SK-N-SH (cell line): Measurements from ENCODE around the gene GPR171. TPM values are rescaled to one million over a fixed set of nuclear protein-coding genes. Genes with fewer than 3 reads are reported as not detected.
A peak's percentile ranks its signal among the peaks of the same experiment; 100 is the strongest.

Source experiments
- CTCF ChIA-PET: fragments of 300-600, 350-600 bp; formaldehyde crosslinking; extraction: SDS; loops from one replicate; lab custom pipeline; 2021; lab: Yijun Ruan, JAX
- POLR2A ChIA-PET: fragments of 350-600 bp; sonication (Branson Sonifier 250); formaldehyde crosslinking; extraction: SDS; loops from one replicate; lab custom pipeline; 2020; ENCODE audit warnings: antibody characterized with exemption, inconsistent platforms; lab: Yijun Ruan, JAX
- DNase-seq: peaks from one replicate; pipeline ENCODE4 v3.0.0; 2012
- H2AFZ ChIP-seq: fragments of 200-600 bp; sonication (generic); 2 replicates; pipeline ENCODE4 v1.8.1; 2016; ENCODE audit warnings: antibody characterized with exemption, mild to moderate bottlenecking, low read depth
- H3F3A ChIP-seq: fragments of 200-600 bp; sonication (generic); replicated peaks from 2 replicates; pipeline ENCODE3; 2016; ENCODE audit warnings: antibody characterized with exemption, mild to moderate bottlenecking; ENCODE audit not compliant: insufficient read depth
- H3K27ac ChIP-seq, 2 experiments: fragments of 200-500 bp in 1 of 2; fragments of 200-600 bp in 1 of 2; sonication (Bioruptor generic) in 1 of 2; sonication (generic), shearing (Covaris generic) in 1 of 2; 2 replicates each; pipeline versions ENCODE4 v1.5.1 to v1.6.1; 2014 to 2016; ENCODE audit warnings: low read depth in 2 of 2, inconsistent platforms in 1 of 2, low read length in 1 of 2, mild to moderate bottlenecking in 1 of 2, mixed read lengths in 1 of 2
- H3K27me3 ChIP-seq: fragments of 200-600 bp; sonication (generic), shearing (Covaris generic); 2 replicates; pipeline ENCODE4 v1.6.1; 2016; ENCODE audit warnings: mixed run types; ENCODE audit not compliant: insufficient read depth
- H3K36me3 ChIP-seq, 2 experiments: fragments of 200-500 bp in 1 of 2; fragments of 200-600 bp in 1 of 2; sonication (Bioruptor generic) in 1 of 2; sonication (generic) in 1 of 2; replicated peaks in 1 of 2; 2 replicates each; pipeline versions ENCODE3 to v1.5.1; 2014 to 2016; ENCODE audit warnings: low read length in 1 of 2, mild to moderate bottlenecking in 1 of 2; ENCODE audit not compliant: insufficient read depth in 2 of 2, control insufficient read depth in 1 of 2
- H3K4me1 ChIP-seq, 2 experiments: fragments of 200-500 bp in 1 of 2; fragments of 200-600 bp in 1 of 2; sonication (Bioruptor generic) in 1 of 2; sonication (generic), shearing (Covaris generic) in 1 of 2; 2 replicates each; pipeline versions ENCODE4 v1.5.1 to v1.6.1; 2014 to 2016; ENCODE audit warnings: low read depth in 1 of 2, low read length in 1 of 2, mixed run types in 1 of 2; ENCODE audit not compliant: insufficient read depth in 2 of 2, control insufficient read depth in 1 of 2
- H3K4me2 ChIP-seq: fragments of 200-600 bp; sonication (generic), shearing (Covaris generic); 2 replicates; pipeline ENCODE4 v1.6.1; 2017; ENCODE audit warnings: mixed run types
- H3K4me3 ChIP-seq, 2 experiments: fragments of 200-500 bp in 1 of 2; fragments of 200-600 bp in 1 of 2; sonication (Bioruptor generic) in 1 of 2; sonication (generic), shearing (Covaris generic) in 1 of 2; 2 replicates each; pipeline versions ENCODE4 v1.5.1 to v1.8.1; 2014 to 2016; ENCODE audit warnings: low read depth in 2 of 2, inconsistent platforms in 1 of 2, low read length in 1 of 2, mild to moderate bottlenecking in 1 of 2, mixed read lengths in 1 of 2, moderate library complexity in 1 of 2
- H3K79me2 ChIP-seq: fragments of 200-600 bp; sonication (generic); 2 replicates; pipeline ENCODE4 v1.8.1; 2017; ENCODE audit warnings: mild to moderate bottlenecking; ENCODE audit not compliant: insufficient read depth
- H3K9ac ChIP-seq: fragments of 200-600 bp; sonication (generic); 2 replicates; pipeline ENCODE4 v1.6.1; 2017; ENCODE audit warnings: mixed run types
- H3K9me2 ChIP-seq: fragments of 200-600 bp; sonication (generic); 2 replicates; pipeline ENCODE4 v1.6.1; 2017; ENCODE audit warnings: mixed run types
- H3K9me3 ChIP-seq: fragments of 200-600 bp; sonication (generic); 2 replicates; pipeline ENCODE4 v1.6.1; 2017; ENCODE audit warnings: mixed run types, mild to moderate bottlenecking, moderate library complexity
- H4K20me1 ChIP-seq: fragments of 200-600 bp; sonication (generic); 2 replicates; pipeline ENCODE4 v1.6.1; 2017; ENCODE audit warnings: mild to moderate bottlenecking, mixed run types; ENCODE audit not compliant: insufficient read depth
- FOXJ3 ChIP-seq: sonication (generic); formaldehyde crosslinking; IDR thresholded peaks from 2 replicates; pipeline ENCODE4 v1.5.1; 2020; ENCODE audit warnings: mild to moderate bottlenecking, missing genetic modification reagents
- GABPA ChIP-seq: IDR thresholded peaks from 2 replicates; pipeline ENCODE4 v1.4.0; 2012; ENCODE audit warnings: low read depth, mild to moderate bottlenecking
- GATA2 ChIP-seq: sonication (generic); formaldehyde crosslinking; IDR thresholded peaks from 2 replicates; pipeline ENCODE4 v1.5.0; 2020; ENCODE audit warnings: mild to moderate bottlenecking, missing genetic modification reagents
- RAD21 ChIP-seq: IDR thresholded peaks from 2 replicates; pipeline ENCODE4 v1.6.1; 2012; ENCODE audit warnings: mild to moderate bottlenecking, low read length
- RCOR1 ChIP-seq: fragments of 150-350 bp; IDR thresholded peaks from 2 replicates; pipeline ENCODE4 v1.6.1; 2017; ENCODE audit warnings: antibody characterized with exemption, low read length
- SIN3A ChIP-seq: IDR thresholded peaks from 2 replicates; pipeline ENCODE4 v1.6.1; 2012; ENCODE audit warnings: low read depth, mild to moderate bottlenecking, low read length, moderate library complexity, borderline replicate concordance
- TEAD4 ChIP-seq: IDR thresholded peaks from 2 replicates; pipeline ENCODE4 v1.4.0; 2012; ENCODE audit warnings: mild to moderate bottlenecking, borderline replicate concordance; ENCODE audit not compliant: insufficient read depth
- WGBS: methylation state at CpG from one replicate; pipeline ENCODE4 v1.1.6; 2017; ENCODE audit warnings: low lambda C conversion rate; 5-methylcytosine and 5-hydroxymethylcytosine counted together
- polyA plus RNA-seq, 3 experiments: library from polyadenylated mRNA; depleted of rRNA; stranded (reverse); fragments of >200 nt; gene quantifications; 2 replicates each; pipeline ENCODE4 v1.2.3, GENCODE V29; 2012
- TF ChIP-seq, protein P1 (sequence below): fragments of 150-350 bp; IDR thresholded peaks from 2 replicates; pipeline ENCODE4 v1.6.1; 2017; ENCODE audit warnings: antibody characterized with exemption, low read length, low read depth, borderline replicate concordance
- TF ChIP-seq, protein P2 (sequence below): IDR thresholded peaks from 2 replicates; pipeline ENCODE4 v1.4.0; 2012; ENCODE audit warnings: low read depth, borderline replicate concordance

GPR171 gene
- polyA plus RNA-seq, 1 of the 3 experiments (the other 2 are of a cell fraction) = not detected

DNA sequence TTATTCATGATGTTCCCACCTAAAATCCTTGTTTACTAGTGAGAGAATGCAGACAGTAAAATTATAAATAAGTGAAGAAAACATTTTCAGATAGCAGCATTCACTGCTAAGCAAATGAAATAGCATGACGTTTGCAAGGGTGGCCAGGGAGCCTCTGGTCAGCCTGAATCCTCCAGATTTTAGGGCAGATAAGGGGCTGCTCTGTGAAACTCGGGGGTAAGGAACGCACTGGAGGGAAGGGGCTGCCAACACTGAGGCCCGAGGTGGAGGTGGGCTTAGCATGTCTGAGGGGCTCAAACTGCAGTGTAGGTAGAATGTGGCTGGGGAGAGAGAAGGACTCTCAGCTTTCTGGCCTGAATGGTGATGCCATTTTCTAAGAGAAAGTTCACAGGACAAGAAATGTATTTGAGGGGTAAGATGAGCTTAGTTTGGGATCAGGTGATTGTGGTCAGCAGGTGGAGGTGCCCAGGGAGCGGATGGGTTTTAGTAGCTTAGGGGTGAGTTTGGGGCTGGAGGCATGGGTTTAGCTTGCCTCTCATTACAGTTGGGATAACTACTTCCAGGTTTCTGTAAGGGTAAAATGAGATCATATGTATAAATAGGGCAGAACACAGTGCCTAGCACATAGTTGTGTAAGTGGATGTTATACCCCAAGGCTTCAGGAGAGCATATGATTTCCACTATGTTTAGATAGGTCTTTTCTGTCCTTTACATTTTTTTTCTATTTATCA is 20.5 kb downstream of the GPR171 start:
- no peak overlapping the region for H3K27ac ChIP-seq
- H3K36me3 ChIP-seq = no peaks in the 10 kb centered on the region
- no peak overlapping the region for H3K4me2 ChIP-seq
- no peak overlapping the region for H3K9ac ChIP-seq
- no peak for TF ChIP-seq GABPA
- TF ChIP-seq GATA2 (CRISPR knock-in tag) = peak; percentile 62
- no peak for TF ChIP-seq SIN3A
- TF ChIP-seq TEAD4 = no peak
- H3K4me3 ChIP-seq = no peak overlapping the region
- ChIA-PET CTCF (interaction anchor here (1.9 kb wide), 1 partner anchor 14 kb away, joined by 13 read pairs; no protein-coding TSS in a partner anchor), POLR2A (no interaction called here)
- no peaks in the 10 kb centered on the region for H3K9me3 ChIP-seq
- H2AFZ ChIP-seq = no peak overlapping the region
- 34% methylated on average over 5 of the region's 5 CpGs for WGBS
- H3F3A ChIP-seq = no peaks in the 10 kb centered on the region
- no peaks in the 10 kb centered on the region; the same call in 1 of the 2 replicates for H3K27me3 ChIP-seq
- H4K20me1 ChIP-seq = no peaks in the 10 kb centered on the region
- peaks cover 0 to 7% of the 10 kb centered on the region in 2 experiments; a peak in 2 of 4 replicates for H3K4me1 ChIP-seq
- no peaks in the 10 kb centered on the region for H3K79me2 ChIP-seq
- H3K9me2 ChIP-seq = no peaks in the 10 kb centered on the region
- peak; percentile 24 for DNase-seq

DNA sequence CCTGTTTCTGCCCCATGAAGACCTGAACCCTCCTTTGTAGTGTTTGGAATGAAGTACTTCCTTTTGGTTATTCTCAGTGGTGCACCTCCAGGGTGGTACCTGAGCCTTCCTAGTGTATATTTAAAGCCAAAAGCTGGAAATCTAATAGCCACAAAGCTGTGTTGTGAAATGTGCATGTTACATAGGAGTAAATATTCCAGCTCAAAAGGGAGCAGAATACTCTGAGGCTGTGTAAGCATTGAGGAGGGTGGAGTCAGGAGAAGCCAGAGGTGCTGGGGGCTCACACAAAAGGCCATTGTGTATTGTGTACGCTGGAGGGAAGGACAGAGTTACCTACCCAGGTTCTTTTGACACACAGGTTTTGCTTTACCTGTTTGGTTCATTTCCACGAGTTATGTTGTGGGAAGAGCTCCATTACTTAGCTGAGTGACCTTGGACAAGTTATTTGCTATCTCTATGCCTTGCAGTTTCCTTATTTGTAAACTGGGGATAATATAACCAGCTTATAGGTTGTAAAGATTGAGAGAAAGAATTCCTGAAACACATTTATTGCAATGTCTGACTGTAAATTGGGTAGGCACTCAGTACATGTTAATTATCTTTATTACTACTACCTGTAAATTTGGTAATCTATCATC is 24.7 kb downstream of the GPR171 start:
- peaks cover 0 to 7% of the 10 kb centered on the region in 2 experiments; a peak in 2 of 4 replicates for H3K4me1 ChIP-seq
- WGBS = 69% methylated on average over 2 of the region's 2 CpGs
- H3K79me2 ChIP-seq = no peaks in the 10 kb centered on the region
- H3K36me3 ChIP-seq = no peaks in the 10 kb centered on the region
- H2AFZ ChIP-seq = no peak overlapping the region
- no peaks in the 10 kb centered on the region for H3F3A ChIP-seq
- H3K9me2 ChIP-seq = no peaks in the 10 kb centered on the region
- H3K9me3 ChIP-seq = no peaks in the 10 kb centered on the region
- no peaks in the 10 kb centered on the region; the same call in 1 of the 2 replicates for H3K27me3 ChIP-seq
- no peak for DNase-seq
- H4K20me1 ChIP-seq = no peaks in the 10 kb centered on the region
- ChIA-PET POLR2A (no interaction called here), CTCF (interaction anchor here (1.0 to 3.2 kb wide), 4 partner anchors 10 to 104 kb away, joined by 3 to 22 read pairs (median 4); no protein-coding TSS in a partner anchor)
- no peak overlapping the region for H3K27ac ChIP-seq
- no peak overlapping the region for H3K9ac ChIP-seq
- TF ChIP-seq GABPA (no peak), RCOR1 (no peak), RAD21 (no peak), FOXJ3 (CRISPR knock-in tag) (no peak)
- TF ChIP-seq, protein P1, sequence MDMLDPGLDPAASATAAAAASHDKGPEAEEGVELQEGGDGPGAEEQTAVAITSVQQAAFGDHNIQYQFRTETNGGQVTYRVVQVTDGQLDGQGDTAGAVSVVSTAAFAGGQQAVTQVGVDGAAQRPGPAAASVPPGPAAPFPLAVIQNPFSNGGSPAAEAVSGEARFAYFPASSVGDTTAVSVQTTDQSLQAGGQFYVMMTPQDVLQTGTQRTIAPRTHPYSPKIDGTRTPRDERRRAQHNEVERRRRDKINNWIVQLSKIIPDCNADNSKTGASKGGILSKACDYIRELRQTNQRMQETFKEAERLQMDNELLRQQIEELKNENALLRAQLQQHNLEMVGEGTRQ = no peak
- TF ChIP-seq, protein P2, sequence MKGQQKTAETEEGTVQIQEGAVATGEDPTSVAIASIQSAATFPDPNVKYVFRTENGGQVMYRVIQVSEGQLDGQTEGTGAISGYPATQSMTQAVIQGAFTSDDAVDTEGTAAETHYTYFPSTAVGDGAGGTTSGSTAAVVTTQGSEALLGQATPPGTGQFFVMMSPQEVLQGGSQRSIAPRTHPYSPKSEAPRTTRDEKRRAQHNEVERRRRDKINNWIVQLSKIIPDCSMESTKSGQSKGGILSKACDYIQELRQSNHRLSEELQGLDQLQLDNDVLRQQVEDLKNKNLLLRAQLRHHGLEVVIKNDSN = no peak
- H3K4me2 ChIP-seq = no peak overlapping the region
- H3K4me3 ChIP-seq = no peak overlapping the region
